ENCODE data around the gene ENPP6.

Gene ENPP6

DNA sequence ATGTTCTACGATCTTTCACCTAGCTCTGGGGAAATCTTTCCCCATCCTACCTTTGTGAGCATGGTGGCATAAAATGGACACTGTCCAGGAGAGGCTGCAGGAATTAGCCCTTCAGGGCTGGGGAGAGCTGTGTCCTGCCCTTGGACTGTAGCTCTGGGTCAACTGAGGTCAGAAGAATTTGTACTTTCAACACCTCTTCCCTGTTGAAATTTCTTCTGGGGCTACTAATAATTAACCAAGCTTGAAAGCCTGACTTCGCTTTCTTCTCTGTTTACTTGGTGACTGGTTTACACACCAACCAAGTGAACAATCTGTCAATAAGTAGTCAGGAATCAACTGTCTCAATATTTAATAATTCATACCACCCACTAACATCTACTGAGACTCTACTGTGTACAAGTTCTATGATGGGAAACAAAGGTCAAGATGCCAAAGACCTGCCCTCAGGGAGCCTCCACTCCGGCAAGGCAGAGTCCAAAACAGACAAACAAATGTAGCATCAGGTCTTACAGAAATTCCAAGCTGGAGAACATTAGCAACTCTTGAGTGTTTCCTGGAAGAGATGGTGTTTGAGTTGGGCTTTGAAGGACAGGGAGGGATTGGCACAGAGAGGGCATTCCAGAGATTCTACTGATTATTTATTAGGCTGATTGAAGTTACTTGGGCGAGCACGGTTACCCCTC lies 113.1 kb downstream of the ENPP6 start:
- no peak for DNase-seq (ENCODE audit: low read depth)

DNA sequence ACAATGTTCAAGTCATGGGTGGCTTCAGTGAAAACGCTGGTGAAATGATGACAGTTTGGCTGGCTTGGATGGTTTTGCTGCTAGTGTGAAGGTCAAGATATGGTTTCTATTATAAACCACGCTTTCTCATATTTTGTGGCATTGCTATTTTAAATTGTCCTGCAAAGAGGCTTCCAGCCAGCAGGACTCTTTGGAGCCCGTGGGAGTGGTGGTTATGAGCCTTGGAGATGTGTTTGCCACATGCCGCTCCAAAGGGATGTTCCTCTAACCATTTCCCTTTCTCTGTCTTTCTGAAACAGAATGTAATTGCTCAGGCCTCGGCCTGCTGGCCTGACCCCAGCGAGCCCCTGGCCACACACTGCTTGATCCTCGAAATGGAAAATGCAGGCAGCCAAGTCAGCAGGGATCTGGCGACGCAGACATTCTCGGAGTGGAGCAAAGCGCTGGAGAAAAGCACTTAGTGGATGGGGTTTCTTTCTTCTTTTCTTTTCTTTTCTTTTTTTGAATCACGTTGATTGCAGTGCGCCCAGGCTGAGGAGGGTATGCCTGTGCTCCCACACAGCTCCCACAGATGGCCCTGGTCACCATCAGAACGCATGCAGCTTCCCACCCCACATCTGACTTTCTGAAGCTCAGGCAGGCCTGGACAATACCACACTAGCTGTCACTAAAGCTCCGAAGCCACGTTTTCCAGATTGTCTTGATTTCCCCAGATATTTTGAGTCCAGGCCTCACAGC lies 114.0 kb downstream of the ENPP6 start:
- DNase-seq (ENCODE audit: low read depth): no peak

DNA sequence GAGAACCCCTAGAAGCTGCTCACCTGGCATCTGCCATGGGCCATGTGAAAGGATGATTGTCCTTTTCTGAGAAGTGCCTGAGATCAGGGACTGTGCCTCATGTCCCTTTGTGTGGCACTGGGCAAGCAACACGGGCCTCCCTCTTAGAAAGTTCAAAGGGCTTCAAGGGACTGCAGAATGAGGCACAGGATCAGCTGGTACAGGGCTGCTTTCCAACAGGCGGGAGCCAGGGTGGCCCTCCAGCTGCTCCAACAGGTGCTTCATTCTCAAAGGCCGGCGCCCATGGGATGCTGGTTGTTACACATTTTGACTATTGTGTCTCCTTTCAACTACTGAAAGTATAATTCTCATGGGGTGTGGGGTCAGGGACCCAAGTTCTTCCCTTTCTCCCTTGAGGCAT lies 114.7 kb downstream of the ENPP6 start:
- DNase-seq (ENCODE audit: low read depth): no peak

DNA sequence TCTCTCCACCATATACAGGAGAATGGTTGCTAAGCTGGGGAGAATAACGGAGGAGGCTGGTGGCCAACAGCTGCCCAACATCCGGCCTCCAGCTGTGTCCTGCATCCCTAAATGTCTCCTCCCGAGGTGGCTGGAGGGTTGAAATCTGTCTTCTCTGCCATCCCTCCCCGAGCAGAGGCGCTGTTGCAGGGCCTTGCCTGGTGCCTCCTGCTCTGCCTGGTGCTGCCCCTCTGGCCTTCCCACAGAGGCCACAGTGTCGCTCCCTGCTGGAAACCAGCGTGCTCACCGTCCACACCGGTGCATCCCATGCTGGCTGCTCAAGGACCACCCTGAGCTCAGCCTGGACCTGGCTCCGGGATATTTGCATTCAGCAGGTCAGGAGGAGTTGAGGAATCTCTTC lies 115.2 kb downstream of the ENPP6 start:
- DNase-seq (ENCODE audit: low read depth): no peak

DNA sequence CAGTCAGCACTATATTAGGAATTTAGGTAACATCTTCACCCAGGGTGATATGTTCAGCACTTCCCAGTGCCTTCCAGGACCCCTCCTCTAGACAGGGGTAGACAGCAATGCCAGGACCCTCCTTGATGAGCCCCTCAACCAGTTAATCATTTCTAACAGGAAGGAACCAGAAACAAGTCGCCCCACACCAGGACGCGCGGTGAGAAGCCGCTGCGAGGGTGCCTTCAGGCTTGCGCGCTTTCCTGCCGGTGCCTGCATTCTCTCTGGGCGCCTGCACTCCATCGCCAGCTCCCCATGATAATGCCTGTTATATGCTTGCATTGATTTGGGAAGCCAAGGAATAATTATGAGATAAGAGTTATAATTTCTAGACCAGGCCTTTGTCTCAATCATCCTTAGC lies 116.0 kb downstream of the ENPP6 start:
- DNase-seq (ENCODE audit: low read depth): no peak

DNA sequence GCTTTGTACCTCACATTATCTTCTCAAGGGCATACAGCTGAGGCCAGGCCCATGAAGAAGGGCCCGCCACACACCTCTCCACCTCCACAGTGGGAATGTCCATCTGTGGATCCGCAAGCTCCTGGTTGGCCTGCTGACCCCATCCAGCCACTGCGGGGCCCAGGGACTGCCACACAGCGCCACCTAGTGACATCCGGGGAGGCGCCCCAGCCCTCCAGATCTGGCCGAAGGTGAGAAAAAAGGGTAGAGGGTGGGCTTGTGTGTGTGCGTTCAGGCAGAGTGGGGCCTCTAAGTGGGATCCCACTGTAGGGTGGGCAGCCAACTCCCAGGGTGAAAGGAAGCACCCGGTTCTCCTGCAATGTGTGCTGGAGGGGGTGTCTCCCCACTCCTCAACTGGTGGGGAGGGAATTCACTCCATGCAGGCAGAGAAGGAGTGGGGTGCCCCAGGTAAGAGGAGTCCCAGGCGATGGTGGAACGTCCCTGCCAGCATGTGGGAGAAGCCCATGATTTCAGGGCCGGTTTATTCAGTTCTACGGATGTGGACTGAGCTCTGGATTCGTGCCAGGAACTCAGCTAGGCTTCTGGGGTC lies 117.3 kb downstream of the ENPP6 start:
- DNase-seq (ENCODE audit: low read depth): no peak

DNA sequence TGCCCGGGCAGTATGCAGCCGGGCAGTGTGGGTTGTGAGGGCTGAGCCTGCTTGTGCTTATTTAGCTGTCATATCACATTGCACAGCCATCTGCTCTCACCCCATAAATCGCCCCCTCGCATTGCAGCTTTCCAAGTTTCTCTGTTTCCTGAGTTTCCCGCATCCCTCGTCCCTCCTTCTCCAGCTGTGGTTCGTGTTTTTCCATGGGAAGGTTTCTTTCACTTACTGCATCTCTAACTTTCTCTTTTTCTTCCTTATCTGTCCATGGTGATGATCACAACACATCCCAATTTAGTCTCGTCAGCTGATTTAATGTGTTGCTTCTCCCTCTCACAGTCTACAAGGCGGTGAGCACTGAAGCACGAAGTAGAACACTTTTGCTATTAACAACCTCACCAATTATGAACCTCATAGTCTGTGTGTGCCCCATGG lies 118.1 kb downstream of the ENPP6 start:
- no peak for DNase-seq (ENCODE audit: low read depth)

DNA sequence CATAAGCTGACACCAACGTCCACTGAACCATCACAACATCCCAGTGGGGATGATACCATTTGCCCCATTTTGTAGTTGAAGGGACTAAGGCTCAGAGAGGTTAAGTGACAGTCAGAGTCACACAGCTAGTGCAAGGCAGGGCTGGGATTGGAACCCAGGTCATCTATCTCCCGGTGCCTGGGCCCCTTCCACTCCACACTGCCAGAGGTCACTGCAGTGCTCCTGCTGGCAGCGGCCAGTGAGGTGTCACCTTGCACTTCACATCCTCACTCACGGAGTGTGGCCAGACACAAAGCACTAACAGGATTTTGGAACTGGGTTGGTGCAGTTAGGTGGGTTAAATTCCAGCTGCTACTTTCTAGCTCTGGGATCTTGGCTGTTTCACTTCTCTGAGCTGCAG lies 118.7 kb downstream of the ENPP6 start:
- DNase-seq (ENCODE audit: low read depth): no peak

DNA sequence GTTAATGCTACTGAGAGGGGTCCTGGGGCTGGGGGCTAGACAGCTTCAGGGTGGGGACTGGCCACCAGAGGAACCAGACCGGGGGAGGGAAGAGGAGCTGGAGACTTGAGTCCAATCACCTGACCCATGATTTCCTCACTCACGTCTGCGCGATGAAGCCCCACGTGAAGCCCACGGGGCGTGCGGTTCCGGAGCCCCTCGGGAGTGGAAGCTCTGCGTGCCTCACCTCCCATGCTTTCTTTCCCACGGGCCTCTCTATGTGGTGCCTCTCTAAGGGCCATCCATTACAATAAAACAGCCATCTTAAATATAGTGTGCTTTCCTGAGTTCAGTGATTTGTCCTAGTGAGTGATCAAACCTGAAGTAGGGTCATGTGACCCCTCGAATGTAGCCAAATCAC lies 119.9 kb downstream of the ENPP6 start:
- DNase-seq (ENCODE audit: low read depth): no peak

DNA sequence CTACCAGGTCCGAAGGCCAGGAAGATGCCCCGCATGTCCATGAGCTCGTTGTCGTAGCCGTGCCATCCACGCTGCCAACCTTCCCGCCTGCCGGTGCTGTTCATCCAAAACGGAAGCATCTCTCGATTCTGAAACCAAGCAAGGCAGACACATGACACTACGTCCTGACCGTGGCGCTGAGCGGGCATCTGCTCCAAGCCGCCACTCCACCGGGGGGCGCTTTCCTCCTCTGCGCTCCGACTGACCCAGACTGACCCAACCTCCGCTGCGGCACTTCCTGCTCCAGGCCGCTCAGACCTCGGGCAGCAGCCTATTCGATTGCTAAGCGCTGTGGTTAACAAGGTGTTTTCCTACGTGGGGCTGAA lies 120.5 kb downstream of the ENPP6 start:
- DNase-seq (ENCODE audit: low read depth): no peak

DNA sequence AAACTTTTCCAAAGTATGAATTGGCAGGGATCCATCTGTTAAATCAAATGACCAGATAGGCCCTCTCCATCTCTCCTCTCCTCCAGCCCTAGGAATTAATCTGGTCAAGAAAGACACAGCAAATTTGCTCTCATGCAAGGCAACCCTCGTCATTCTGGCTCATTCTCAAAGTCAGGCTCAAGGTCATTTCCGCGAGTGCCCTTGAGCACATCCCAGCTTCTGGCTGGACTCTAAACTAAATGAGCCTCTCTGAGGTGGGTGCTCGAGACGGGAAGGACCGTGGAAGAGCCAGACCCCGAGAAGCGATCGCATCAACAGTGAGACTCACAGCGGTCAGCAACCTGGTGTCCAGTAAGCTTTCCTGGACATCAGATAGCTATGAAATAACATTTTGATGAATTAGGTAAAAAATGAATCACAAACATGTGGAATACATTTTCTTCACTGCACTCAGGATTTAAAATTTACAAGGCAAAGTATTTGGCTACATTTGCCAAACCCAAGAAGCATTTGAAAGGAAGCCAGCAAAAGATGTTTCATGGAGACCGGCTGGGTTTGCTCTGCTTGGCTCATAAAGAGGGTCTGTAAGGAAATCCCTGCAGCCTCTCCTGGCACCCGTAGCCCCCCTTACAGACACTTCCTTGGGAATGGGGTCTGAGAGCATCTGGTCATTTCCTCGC lies 121.0 kb downstream of the ENPP6 start:
- DNase-seq (ENCODE audit: low read depth): no peak

DNA sequence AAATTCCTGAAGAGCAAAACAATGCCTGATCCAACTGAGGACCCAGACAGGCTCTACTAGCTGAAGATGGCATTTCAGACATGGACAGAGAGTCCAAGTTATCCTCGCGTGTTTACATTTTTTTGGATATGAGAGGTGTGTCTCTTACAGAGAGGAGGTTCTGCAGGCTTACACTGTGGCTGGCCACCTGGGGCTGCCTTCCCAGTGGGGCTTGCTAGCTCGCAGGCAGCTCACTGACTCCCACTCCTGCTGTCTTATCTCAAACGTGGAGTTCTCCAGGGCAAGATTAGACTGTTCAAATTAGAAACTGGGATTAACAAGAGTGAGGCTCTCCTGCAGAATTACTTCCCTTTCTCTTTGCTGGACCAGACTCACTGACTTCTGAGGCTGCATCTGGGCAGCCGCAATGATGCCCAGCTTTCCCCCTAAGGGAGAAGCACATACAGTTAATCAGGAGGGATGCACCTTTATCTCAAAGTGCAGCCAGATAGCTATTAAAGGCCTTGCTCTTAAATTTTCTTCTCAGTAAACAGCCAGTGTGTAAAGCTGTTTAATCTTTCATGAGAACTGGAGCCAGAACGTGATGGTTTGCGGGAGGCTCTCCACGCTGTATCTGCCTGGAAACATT lies 123.0 kb downstream of the ENPP6 start:
- no peak for DNase-seq (ENCODE audit: low read depth)

DNA sequence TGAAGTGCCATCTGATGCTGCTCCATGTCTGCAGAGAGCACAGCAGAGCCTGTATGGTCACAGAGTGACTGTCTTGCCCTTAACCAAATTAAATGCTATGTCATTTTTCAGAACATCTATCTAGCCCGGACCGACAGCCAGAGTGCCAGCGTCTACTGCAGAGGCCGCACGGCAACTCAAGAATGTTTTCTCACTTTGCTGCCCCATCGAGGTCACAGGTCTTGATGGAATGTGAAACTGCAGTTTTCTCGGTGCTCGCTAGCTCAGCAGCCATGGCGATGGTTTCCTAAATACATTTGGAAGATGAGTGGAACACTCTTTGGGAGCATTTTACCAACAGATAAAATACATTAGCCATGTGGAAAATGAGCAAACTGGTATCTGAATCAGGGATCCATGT lies 125.7 kb downstream of the ENPP6 start:
- no peak for DNase-seq (ENCODE audit: low read depth)

DNA sequence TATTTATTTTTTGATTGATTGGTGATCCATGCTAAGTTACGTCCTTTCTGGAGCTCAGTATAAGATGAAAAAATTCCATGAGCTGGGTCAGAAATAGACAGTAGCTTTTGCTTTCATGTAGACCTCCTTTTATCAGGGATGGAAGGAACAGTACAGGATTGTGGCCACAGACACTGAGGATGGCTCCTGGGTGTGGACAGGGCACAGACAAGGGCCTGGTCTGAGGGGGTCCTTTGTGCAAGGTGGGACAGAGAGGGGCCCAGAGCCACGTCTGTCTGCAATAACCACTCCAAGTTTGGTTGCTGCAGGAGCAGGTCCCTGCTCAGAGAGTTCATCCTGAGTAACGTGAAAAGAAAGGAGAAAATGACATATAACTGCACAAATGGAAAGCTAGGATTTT lies 127.1 kb downstream of the ENPP6 start:
- no peak for DNase-seq (ENCODE audit: low read depth)

DNA sequence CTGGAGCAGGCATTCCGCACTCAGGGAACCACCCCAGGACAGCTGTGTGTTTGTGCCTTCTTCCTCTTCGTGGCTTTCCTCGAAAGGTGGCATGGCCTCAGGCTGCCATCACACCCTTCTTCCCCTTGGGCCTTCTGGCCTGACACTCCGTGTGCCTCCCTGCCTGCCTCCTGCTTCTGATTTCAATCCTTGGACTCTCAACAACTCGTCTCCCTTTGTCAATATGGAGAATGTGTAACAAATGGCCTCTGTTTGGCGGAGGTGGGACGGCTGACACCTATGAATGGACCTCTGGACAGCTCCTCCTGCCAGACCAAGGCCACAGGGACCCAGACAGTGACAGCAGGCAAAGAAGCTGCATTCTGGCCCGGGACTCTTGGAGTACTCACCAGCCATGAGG lies 137.0 kb downstream of the ENPP6 start:
- no peak for DNase-seq (ENCODE audit: low read depth)

DNA sequence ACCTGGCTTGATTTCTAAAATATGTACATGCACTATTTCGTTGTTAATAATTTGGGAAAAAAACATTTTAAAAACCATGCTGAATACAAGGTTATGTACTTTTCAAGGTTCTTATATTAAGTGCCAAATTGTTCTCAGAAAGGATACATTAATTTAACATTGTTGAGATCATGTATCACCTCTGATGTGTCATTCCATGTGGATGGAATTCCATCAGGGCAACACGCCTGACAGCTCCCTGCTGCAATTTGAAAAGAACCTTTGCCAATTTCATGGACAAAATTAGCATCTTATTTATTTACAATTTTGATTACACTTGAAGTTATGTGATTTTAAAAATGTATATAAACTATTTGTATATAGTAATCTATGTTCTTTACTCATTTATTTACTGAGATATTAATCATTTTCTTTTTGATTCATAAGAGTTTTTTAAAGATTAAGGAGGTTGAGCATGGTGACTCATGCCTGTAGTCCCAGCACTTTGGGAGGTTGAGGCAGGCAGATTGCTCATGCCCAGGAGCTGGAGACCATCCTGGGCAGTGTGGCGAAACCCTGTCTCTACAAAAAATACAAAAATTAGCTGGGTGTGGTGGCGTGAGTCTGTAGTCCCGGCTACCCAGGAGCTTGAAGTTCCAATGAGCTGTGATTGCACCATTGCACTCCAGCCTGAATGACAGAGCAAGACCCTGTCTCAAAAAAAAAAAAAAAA lies 142.8 kb downstream of the ENPP6 start:
- DNase-seq (ENCODE audit: low read depth): no peak

DNA sequence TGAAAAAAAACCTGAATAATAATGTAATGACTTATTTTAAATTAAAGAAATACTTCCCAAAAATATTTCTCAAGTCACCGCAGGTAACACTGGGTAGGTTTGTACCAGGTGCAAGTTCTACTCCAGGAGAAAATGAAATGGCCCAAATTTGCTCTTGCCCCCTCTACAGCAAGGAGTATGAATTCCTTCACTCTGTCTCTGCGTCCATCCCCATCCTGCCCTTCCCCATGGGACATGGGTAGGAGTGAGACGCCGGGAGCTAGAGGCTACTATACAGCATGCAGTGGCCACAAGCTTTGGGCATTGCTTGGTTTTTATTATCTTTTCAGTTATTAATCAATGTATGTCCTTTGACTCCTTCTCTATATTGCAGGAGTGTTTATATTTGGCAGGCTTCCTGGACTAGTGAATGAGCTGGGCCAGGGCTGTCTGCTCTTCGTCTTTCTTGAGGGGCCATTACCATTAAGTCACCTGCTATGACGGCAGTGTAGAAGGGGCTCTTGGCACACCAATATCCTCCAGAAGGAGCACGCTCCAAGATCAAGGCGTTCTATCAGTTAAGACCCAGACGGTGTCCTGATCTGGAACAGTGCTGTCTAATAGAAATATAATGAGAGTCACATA lies 149.6 kb downstream of the ENPP6 start:
- no peak for DNase-seq (ENCODE audit: low read depth)

DNA sequence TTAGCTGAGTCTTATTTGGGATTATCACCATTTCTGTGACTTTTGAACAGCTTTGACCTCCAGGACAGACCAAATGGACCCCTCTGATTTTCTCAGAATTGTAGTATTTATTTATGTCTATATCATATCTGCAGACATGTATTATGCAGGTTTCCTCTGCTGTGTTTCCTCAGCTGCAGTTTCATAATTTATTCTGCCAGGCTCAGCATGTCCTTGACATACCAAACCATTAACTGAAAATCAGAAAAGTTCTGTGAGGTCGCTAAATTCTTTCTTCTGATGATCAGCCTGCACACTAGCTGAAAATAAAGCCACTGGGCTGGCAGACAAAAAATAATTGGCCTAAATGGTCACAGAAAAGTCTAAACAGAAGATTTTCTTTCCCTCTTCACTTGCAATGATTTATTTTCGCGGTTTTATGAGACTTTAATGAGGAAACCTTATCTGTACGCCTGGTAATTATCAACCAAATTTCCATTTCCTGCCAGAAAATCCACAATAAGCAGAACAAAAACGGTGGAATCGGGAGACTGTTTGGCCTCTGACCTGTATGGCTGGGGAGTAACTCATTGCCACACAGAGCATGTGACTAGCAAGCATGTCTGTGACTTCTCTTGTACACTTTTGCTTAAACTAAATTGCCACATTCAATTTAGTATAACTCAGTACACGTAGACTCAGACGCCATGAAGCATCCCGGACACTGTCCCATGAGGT lies 150.9 kb downstream of the ENPP6 start:
- DNase-seq (ENCODE audit: low read depth): no peak

DNA sequence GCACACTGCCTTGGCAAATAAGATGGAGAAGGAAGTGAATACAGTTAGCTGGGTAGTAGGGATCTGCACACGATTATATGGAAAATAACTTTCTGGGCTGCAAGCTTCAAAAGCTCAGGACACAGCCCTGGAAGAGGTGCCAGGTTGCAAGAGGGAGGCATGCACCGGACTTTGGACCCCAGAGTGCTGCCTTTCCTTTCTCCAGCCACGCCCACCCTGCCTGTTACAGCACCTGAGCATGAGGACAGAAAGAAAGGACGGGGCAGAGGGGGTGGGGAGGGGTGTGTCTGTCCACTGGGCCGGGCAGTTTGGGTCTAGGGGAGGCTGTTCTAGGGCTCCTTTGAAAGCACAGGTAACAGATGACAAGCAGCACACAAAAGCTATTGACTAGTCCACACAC lies 152.8 kb downstream of the ENPP6 start:
- no peak for DNase-seq (ENCODE audit: low read depth)

DNA sequence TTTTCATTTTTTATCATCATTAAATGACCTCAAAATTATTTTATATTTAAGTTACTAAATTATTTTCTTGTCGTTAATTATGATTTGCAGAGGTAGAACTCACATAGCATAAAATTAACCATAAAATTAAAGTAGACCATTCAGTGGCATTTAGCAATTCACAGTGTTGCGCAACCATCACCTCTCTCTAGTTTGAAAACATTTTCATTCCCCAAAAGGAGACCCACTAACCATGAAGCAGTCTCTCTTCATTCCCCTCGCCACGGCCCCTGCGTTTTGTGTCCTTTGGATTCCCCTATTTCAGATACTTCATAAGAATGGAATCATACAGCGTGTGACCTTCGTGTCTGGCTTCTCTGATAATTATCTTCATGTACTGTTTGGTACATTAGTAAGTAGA lies 154.9 kb downstream of the ENPP6 start:
- DNase-seq (ENCODE audit: low read depth): no peak

DNA sequence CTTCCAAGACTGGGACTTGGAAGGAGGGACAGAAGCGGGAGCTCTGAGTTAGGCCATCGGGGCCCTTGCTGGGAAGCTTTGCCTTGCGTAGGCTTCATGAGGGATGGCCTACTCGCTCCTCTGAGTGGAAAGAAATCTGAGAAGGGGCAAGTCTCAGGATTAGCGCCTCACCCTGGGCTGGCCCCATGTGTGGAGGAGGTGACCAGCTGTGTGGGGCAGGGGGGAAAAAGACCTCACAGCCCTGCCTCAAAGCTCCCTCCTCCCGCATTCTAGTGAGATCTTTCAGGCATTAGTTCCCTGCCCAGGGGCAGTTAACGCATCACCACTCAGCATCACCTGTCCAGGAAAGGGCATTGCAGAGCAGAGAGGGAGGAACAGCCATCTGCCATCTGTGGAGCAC lies 156.1 kb downstream of the ENPP6 start:
- no peak for DNase-seq (ENCODE audit: low read depth)

Data from iris pigment epithelial cell (primary cell).